Osteoblast (primary cell): Measurements from ENCODE around the gene ST6GALNAC1. TPM values are rescaled to one million over a fixed set of nuclear protein-coding genes. Genes with fewer than 3 reads are reported as not detected.
A peak's percentile ranks its signal among the peaks of the same experiment; 100 is the strongest.

Experiments
- DNase-seq: peaks from one replicate; pipeline ENCODE4 v3.0.0; 2011; ENCODE audit warnings: low spot score, mixed read lengths; ENCODE audit not compliant: insufficient read length; ENCODE audit errors: missing footprints
- H2AFZ ChIP-seq: 2 replicates; pipeline ENCODE4 v1.6.0; 2011; ENCODE audit warnings: mild to moderate bottlenecking, low read length
- H3K27ac ChIP-seq: 2 replicates; pipeline ENCODE4 v1.5.1; 2011; ENCODE audit warnings: mild to moderate bottlenecking, low read depth, low read length, moderate library complexity
- H3K27me3 ChIP-seq: 2 replicates; pipeline ENCODE4 v1.6.0; 2012; ENCODE audit warnings: mild to moderate bottlenecking, control low read depth, inconsistent platforms, low read length, moderate library complexity; ENCODE audit not compliant: insufficient read depth
- H3K36me3 ChIP-seq: 2 replicates; pipeline ENCODE4 v1.5.1; 2011; ENCODE audit warnings: mild to moderate bottlenecking, low read length, control low read depth, moderate library complexity; ENCODE audit not compliant: insufficient read depth
- H3K4me1 ChIP-seq: 2 replicates; pipeline ENCODE4 v1.5.1; 2011; ENCODE audit warnings: mild to moderate bottlenecking, low read length, control low read depth, moderate library complexity; ENCODE audit not compliant: insufficient read depth
- H3K4me2 ChIP-seq: 2 replicates; pipeline ENCODE4 v1.6.0; 2011; ENCODE audit warnings: mild to moderate bottlenecking, low read length; ENCODE audit not compliant: insufficient read depth
- H3K4me3 ChIP-seq: fragments of 200-600 bp; sonication (generic); 3 replicates; pipeline ENCODE4 v1.5.1; 2012; ENCODE audit warnings: mild to moderate bottlenecking, low read length, inconsistent platforms; ENCODE audit not compliant: insufficient read depth
- H3K79me2 ChIP-seq: 2 replicates; pipeline ENCODE4 v1.6.0; 2012; ENCODE audit warnings: mild to moderate bottlenecking, low read length, control low read depth, inconsistent platforms; ENCODE audit not compliant: insufficient read depth
- H3K9me3 ChIP-seq: 2 replicates; pipeline ENCODE4 v1.5.1; 2011; ENCODE audit warnings: low read depth, low read length, control low read depth
- H4K20me1 ChIP-seq: 2 replicates; pipeline ENCODE4 v1.6.0; 2012; ENCODE audit warnings: mild to moderate bottlenecking, low read length, control low read depth; ENCODE audit not compliant: insufficient read depth
- total RNA-seq: library from RNA; depleted of rRNA; stranded (reverse); fragments of >200 nt; gene quantifications from 2 replicates; pipeline ENCODE4 v1.2.3, GENCODE V29; 2012
- TF ChIP-seq, protein P1 (sequence below): IDR thresholded peaks from 2 replicates; pipeline ENCODE4 v1.5.1; 2011; ENCODE audit warnings: mild to moderate bottlenecking, low read depth, low read length, moderate library complexity; ENCODE audit errors: extremely low read depth

ST6GALNAC1 gene
- total RNA-seq, 1 donor, result 0.72 TPM

DNA sequence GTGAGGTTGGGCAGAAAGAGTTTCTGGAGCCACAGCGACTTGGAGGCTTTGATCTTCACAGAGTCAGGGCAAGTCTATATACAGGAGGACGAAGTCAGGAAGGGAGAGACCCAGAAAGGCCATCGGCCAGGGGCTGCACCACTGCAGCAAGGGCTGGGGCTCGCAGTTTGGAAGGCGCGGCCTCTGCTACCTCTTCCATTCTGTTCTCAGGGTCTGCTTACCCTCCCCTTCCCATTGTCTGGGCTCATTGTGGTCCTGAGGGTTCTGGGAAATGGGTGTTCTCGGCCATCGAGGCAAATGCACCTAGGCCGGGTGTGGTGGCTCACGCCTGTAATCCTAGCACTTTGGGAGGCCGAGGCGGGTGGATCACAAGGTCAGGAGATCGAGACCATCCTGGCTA is 16.0 kb downstream of the ST6GALNAC1 start:
- peaks cover 25% of the 10 kb centered on the region for H3K27me3 ChIP-seq
- H3K79me2 ChIP-seq, result no peaks in the 10 kb centered on the region
- peak; percentile 81 for DNase-seq
- no peaks in the 10 kb centered on the region for H3K36me3 ChIP-seq
- no peak overlapping the region for H3K27ac ChIP-seq
- peaks cover 6% of the 10 kb centered on the region for H3K4me1 ChIP-seq
- H3K9me3 ChIP-seq, result no peaks in the 10 kb centered on the region
- no peak overlapping the region for H3K4me2 ChIP-seq
- H3K4me3 ChIP-seq, result no peak overlapping the region
- TF ChIP-seq, protein P1, sequence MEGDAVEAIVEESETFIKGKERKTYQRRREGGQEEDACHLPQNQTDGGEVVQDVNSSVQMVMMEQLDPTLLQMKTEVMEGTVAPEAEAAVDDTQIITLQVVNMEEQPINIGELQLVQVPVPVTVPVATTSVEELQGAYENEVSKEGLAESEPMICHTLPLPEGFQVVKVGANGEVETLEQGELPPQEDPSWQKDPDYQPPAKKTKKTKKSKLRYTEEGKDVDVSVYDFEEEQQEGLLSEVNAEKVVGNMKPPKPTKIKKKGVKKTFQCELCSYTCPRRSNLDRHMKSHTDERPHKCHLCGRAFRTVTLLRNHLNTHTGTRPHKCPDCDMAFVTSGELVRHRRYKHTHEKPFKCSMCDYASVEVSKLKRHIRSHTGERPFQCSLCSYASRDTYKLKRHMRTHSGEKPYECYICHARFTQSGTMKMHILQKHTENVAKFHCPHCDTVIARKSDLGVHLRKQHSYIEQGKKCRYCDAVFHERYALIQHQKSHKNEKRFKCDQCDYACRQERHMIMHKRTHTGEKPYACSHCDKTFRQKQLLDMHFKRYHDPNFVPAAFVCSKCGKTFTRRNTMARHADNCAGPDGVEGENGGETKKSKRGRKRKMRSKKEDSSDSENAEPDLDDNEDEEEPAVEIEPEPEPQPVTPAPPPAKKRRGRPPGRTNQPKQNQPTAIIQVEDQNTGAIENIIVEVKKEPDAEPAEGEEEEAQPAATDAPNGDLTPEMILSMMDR, result no peak
- H2AFZ ChIP-seq, result no peak overlapping the region
- H4K20me1 ChIP-seq, result no peaks in the 10 kb centered on the region

DNA sequence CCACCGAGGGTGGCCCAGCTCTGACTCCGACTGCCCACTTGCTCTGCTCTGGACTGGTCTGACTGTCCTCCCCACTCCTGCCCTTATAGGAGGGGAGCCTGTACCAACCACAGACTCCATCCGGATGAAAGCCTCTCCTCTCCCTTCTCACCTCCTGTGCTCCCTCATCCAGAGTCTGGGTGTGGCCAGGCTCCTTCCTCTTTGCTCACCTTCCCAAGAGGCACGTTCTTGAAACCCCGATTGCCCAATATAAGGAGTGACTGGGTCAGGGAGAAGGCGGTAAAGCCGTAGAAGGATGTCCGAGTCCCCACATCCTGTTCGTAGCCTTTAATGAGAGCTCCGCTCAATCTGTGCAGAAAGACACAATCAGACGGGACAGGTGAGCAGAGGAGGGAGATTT is 17.1 kb downstream of the ST6GALNAC1 start:
- H3K27ac ChIP-seq, result no peak overlapping the region
- no peaks in the 10 kb centered on the region for H4K20me1 ChIP-seq
- H3K4me2 ChIP-seq, result no peak overlapping the region
- no peak for DNase-seq
- H3K9me3 ChIP-seq, result no peaks in the 10 kb centered on the region
- H3K27me3 ChIP-seq, result peaks cover 20% of the 10 kb centered on the region
- peaks cover 6% of the 10 kb centered on the region for H3K4me1 ChIP-seq
- no peaks in the 10 kb centered on the region for H3K36me3 ChIP-seq
- H2AFZ ChIP-seq, result no peak overlapping the region
- H3K4me3 ChIP-seq, result no peak overlapping the region
- TF ChIP-seq, protein P1, result no peak
- no peaks in the 10 kb centered on the region for H3K79me2 ChIP-seq

DNA sequence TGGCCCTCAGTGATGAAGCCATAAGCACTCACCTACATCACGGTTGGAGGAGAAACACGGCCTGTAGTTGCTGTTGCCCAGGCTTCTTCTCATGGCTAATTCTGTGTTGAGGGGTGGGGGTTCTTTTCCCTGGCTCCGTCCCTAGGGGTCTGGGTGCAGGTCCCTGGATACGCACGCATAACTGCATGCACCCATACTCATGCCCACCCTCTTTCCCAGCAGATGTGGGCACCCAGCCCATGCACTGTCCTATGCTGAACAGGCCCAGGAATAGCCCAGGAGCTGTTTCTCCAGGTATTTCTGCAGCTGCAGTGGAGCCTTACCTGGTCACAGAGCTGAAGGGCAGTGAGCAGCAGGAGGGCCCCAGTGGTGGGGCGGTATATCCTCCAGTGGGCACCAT is 18.1 kb downstream of the ST6GALNAC1 start:
- H2AFZ ChIP-seq, result no peak overlapping the region
- no peaks in the 10 kb centered on the region for H3K9me3 ChIP-seq
- H3K27me3 ChIP-seq, result peaks cover 20% of the 10 kb centered on the region
- TF ChIP-seq, protein P1, result no peak
- no peak overlapping the region for H3K4me2 ChIP-seq
- no peaks in the 10 kb centered on the region for H4K20me1 ChIP-seq
- H3K79me2 ChIP-seq, result no peaks in the 10 kb centered on the region
- peaks cover 6% of the 10 kb centered on the region for H3K4me1 ChIP-seq
- no peaks in the 10 kb centered on the region for H3K36me3 ChIP-seq
- no peak for DNase-seq
- no peak overlapping the region for H3K4me3 ChIP-seq
- no peak overlapping the region for H3K27ac ChIP-seq

DNA sequence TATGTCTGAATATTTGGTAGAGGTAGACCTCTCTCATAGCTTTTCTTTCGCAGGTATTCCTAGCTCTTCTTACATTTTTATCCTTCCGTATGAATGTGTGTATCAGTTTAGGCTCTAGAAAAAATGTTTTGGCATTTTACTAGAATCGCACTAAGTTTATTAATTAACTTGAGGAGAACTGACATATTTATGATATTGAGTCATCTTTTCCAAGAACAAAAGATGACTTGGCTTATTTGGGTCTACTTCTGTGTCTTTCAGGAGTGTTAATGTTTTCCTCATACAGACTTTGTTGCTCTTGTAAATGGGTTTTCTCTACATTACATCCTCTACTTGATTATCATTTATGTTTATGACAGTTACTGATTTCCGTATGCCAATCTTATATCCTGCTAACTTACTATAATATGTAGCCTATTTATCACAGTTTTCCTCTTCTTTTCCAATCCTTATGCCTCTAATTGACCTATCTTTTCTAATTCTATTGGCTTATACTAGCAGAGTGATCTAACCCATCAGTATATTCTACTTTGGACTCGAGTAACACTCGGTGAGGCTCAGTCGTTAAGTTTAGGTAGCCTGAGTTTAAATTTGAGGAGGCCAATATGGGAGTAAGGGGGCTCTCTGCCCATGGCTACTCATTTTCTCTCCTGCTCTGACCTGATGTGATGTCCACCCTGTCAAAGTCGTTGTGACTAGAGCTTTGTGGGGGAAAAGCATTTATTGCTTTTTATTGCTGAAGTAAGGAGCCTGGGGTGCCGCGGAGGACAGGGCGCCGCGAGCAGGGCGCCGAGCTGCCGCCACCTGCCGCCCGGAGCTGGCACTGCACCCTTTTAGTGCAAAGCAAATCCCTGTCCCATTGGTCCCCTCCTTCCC is 20.0 kb downstream of the ST6GALNAC1 start:
- Histone ChIP-seq H3K36me3 (no peaks in the 10 kb centered on the region), H3K4me1 (peaks cover 6% of the 10 kb centered on the region), H3K27me3 (peaks cover 23% of the 10 kb centered on the region), H3K4me3 (no peak overlapping the region), H3K79me2 (no peaks in the 10 kb centered on the region), H2AFZ (peak overlapping the region; percentile 73), H3K9me3 (no peaks in the 10 kb centered on the region), H4K20me1 (no peaks in the 10 kb centered on the region), H3K4me2 (peak overlapping the region; percentile 41), H3K27ac (no peak overlapping the region)
- TF ChIP-seq, protein P1, result peak; percentile 86
- DNase-seq, result peak; percentile 97
